SK-N-SH (cell line): ENCODE data around the gene TNFAIP2. TPM values are rescaled to one million over a fixed set of nuclear protein-coding genes. Genes with fewer than 3 reads are reported as not detected.

Experiments used
- CTCF ChIA-PET: fragments of 300-600, 350-600 bp; formaldehyde crosslinking; extraction: SDS; loops from one replicate; lab custom pipeline; 2021; lab: Yijun Ruan, JAX
- POLR2A ChIA-PET: fragments of 350-600 bp; sonication (Branson Sonifier 250); formaldehyde crosslinking; extraction: SDS; loops from one replicate; lab custom pipeline; 2020; ENCODE audit warnings: antibody characterized with exemption, inconsistent platforms; lab: Yijun Ruan, JAX
- DNase-seq: peaks from one replicate; pipeline ENCODE4 v3.0.0; 2012
- H2AFZ ChIP-seq: fragments of 200-600 bp; sonication (generic); 2 replicates; pipeline ENCODE4 v1.8.1; 2016; ENCODE audit warnings: antibody characterized with exemption, mild to moderate bottlenecking, low read depth
- H3F3A ChIP-seq: fragments of 200-600 bp; sonication (generic); replicated peaks from 2 replicates; pipeline ENCODE3; 2016; ENCODE audit warnings: antibody characterized with exemption, mild to moderate bottlenecking; ENCODE audit not compliant: insufficient read depth
- H3K27ac ChIP-seq, 2 experiments: fragments of 200-500 bp in 1 of 2; fragments of 200-600 bp in 1 of 2; sonication (Bioruptor generic) in 1 of 2; sonication (generic), shearing (Covaris generic) in 1 of 2; 2 replicates each; pipeline versions ENCODE4 v1.5.1 to v1.6.1; 2014 to 2016; ENCODE audit warnings: low read depth in 2 of 2, inconsistent platforms in 1 of 2, low read length in 1 of 2, mild to moderate bottlenecking in 1 of 2, mixed read lengths in 1 of 2
- H3K27me3 ChIP-seq: fragments of 200-600 bp; sonication (generic), shearing (Covaris generic); 2 replicates; pipeline ENCODE4 v1.6.1; 2016; ENCODE audit warnings: mixed run types; ENCODE audit not compliant: insufficient read depth
- H3K36me3 ChIP-seq, 2 experiments: fragments of 200-500 bp in 1 of 2; fragments of 200-600 bp in 1 of 2; sonication (Bioruptor generic) in 1 of 2; sonication (generic) in 1 of 2; replicated peaks in 1 of 2; 2 replicates each; pipeline versions ENCODE3 to v1.5.1; 2014 to 2016; ENCODE audit warnings: low read length in 1 of 2, mild to moderate bottlenecking in 1 of 2; ENCODE audit not compliant: insufficient read depth in 2 of 2, control insufficient read depth in 1 of 2
- H3K4me1 ChIP-seq, 2 experiments: fragments of 200-500 bp in 1 of 2; fragments of 200-600 bp in 1 of 2; sonication (Bioruptor generic) in 1 of 2; sonication (generic), shearing (Covaris generic) in 1 of 2; 2 replicates each; pipeline versions ENCODE4 v1.5.1 to v1.6.1; 2014 to 2016; ENCODE audit warnings: low read depth in 1 of 2, low read length in 1 of 2, mixed run types in 1 of 2; ENCODE audit not compliant: insufficient read depth in 2 of 2, control insufficient read depth in 1 of 2
- H3K4me2 ChIP-seq: fragments of 200-600 bp; sonication (generic), shearing (Covaris generic); 2 replicates; pipeline ENCODE4 v1.6.1; 2017; ENCODE audit warnings: mixed run types
- H3K4me3 ChIP-seq, 2 experiments: fragments of 200-500 bp in 1 of 2; fragments of 200-600 bp in 1 of 2; sonication (Bioruptor generic) in 1 of 2; sonication (generic), shearing (Covaris generic) in 1 of 2; 2 replicates each; pipeline versions ENCODE4 v1.5.1 to v1.8.1; 2014 to 2016; ENCODE audit warnings: low read depth in 2 of 2, inconsistent platforms in 1 of 2, low read length in 1 of 2, mild to moderate bottlenecking in 1 of 2, mixed read lengths in 1 of 2, moderate library complexity in 1 of 2
- H3K79me2 ChIP-seq: fragments of 200-600 bp; sonication (generic); 2 replicates; pipeline ENCODE4 v1.8.1; 2017; ENCODE audit warnings: mild to moderate bottlenecking; ENCODE audit not compliant: insufficient read depth
- H3K9ac ChIP-seq: fragments of 200-600 bp; sonication (generic); 2 replicates; pipeline ENCODE4 v1.6.1; 2017; ENCODE audit warnings: mixed run types
- H3K9me2 ChIP-seq: fragments of 200-600 bp; sonication (generic); 2 replicates; pipeline ENCODE4 v1.6.1; 2017; ENCODE audit warnings: mixed run types
- H3K9me3 ChIP-seq: fragments of 200-600 bp; sonication (generic); 2 replicates; pipeline ENCODE4 v1.6.1; 2017; ENCODE audit warnings: mixed run types, mild to moderate bottlenecking, moderate library complexity
- H4K20me1 ChIP-seq: fragments of 200-600 bp; sonication (generic); 2 replicates; pipeline ENCODE4 v1.6.1; 2017; ENCODE audit warnings: mild to moderate bottlenecking, mixed run types; ENCODE audit not compliant: insufficient read depth
- CHD2 ChIP-seq: fragments of 150-350 bp; IDR thresholded peaks from 2 replicates; pipeline ENCODE4 v1.6.1; 2018; ENCODE audit warnings: low read length; ENCODE audit not compliant: partially characterized antibody
- EP300 ChIP-seq, 2 experiments: IDR thresholded peaks; 2 replicates each; pipeline versions ENCODE4 v1.4.0 to v1.6.1; 2012; ENCODE audit warnings: borderline replicate concordance in 1 of 2, low read depth in 1 of 2, low read length in 1 of 2
- FOXJ3 ChIP-seq: sonication (generic); formaldehyde crosslinking; IDR thresholded peaks from 2 replicates; pipeline ENCODE4 v1.5.1; 2020; ENCODE audit warnings: mild to moderate bottlenecking, missing genetic modification reagents
- GABPA ChIP-seq: IDR thresholded peaks from 2 replicates; pipeline ENCODE4 v1.4.0; 2012; ENCODE audit warnings: low read depth, mild to moderate bottlenecking
- MXI1 ChIP-seq: IDR thresholded peaks from 2 replicates; pipeline ENCODE4 v1.6.1; 2012; ENCODE audit warnings: mild to moderate bottlenecking, low read depth, low read length, improper control_type of control experiment
- POLR2AphosphoS5 ChIP-seq: IDR thresholded peaks from 2 replicates; pipeline ENCODE4 v1.6.1; 2012; ENCODE audit warnings: low read depth, low read length
- RAD21 ChIP-seq: IDR thresholded peaks from 2 replicates; pipeline ENCODE4 v1.6.1; 2012; ENCODE audit warnings: mild to moderate bottlenecking, low read length
- RCOR1 ChIP-seq: fragments of 150-350 bp; IDR thresholded peaks from 2 replicates; pipeline ENCODE4 v1.6.1; 2017; ENCODE audit warnings: antibody characterized with exemption, low read length
- SMC3 ChIP-seq: IDR thresholded peaks from 2 replicates; pipeline ENCODE4 v1.6.1; 2012; ENCODE audit warnings: low read depth, low read length, improper control_type of control experiment
- YY1 ChIP-seq: IDR thresholded peaks from 2 replicates; pipeline ENCODE4 v1.4.0; 2012; ENCODE audit warnings: low read depth, mild to moderate bottlenecking
- ZBTB33 ChIP-seq: IDR thresholded peaks from 2 replicates; pipeline ENCODE4 v1.4.0; 2012; ENCODE audit warnings: low read depth, borderline replicate concordance
- WGBS: methylation state at CpG from one replicate; pipeline ENCODE4 v1.1.6; 2017; ENCODE audit warnings: low lambda C conversion rate; 5-methylcytosine and 5-hydroxymethylcytosine counted together
- polyA plus RNA-seq, 3 experiments: library from polyadenylated mRNA; depleted of rRNA; stranded (reverse); fragments of >200 nt; gene quantifications; 2 replicates each; pipeline ENCODE4 v1.2.3, GENCODE V29; 2012

Gene TNFAIP2
- polyA plus RNA-seq, 1 of the 3 experiments (the other 2 are of a cell fraction), result 16.0 TPM

GRCh38 chr14:103146141-103146709, 23.0 kb downstream of the TNFAIP2 start (continued):
- TF ChIP-seq GABPA (no peak), YY1 (no peak), ZBTB33 (no peak), RCOR1 (no peak), SMC3 (no peak)

GRCh38 chr14:103149351-103150237, 26.3 kb downstream of the TNFAIP2 start:
- POLR2A ChIA-PET, result interaction anchor here (0.6 kb wide), 1 partner anchor 9 kb away, joined by 3 read pairs; no protein-coding TSS in a partner anchor
- CTCF ChIA-PET, result interaction anchor here (1.1 to 2.3 kb wide), 4 partner anchors 9 to 75 kb away, joined by 3 to 14 read pairs (median 4); no protein-coding TSS in a partner anchor
- no peaks in the 10 kb centered on the region for H3K9me3 ChIP-seq

GRCh38 chr14:103151270-103151945, 28.1 kb downstream of the TNFAIP2 start:
- 64% methylated on average over 15 of the region's 15 CpGs for WGBS
- Histone ChIP-seq H3K9me2 (no peaks in the 10 kb centered on the region), H3K27me3 (no peaks in the 10 kb centered on the region), H3K4me3 (no peak overlapping the region), H3K9me3 (no peaks in the 10 kb centered on the region), H3K27ac (no peak overlapping the region), H3F3A (no peaks in the 10 kb centered on the region), H3K79me2 (no peaks in the 10 kb centered on the region), H3K4me1 (peaks cover 0 to 11% of the 10 kb centered on the region in 2 experiments; a peak in 2 of 4 replicates), H3K36me3 (no peaks in the 10 kb centered on the region), H4K20me1 (no peaks in the 10 kb centered on the region)
- peak; percentile 64 for DNase-seq
- POLR2A ChIA-PET, result no interaction called here
- TF ChIP-seq POLR2AphosphoS5, result no peak
- TF ChIP-seq CHD2, result peak; percentile 43
- no peak for TF ChIP-seq MXI1
- TF ChIP-seq FOXJ3 (CRISPR knock-in tag), result no peak
- peak in 1 of 2 experiments; percentile 24; a peak in 1 of 4 replicates for TF ChIP-seq EP300 (IDR thresholded peaks at IDR 0.05; ENCODE audit: borderline replicate concordance in 1 of 2, low read depth in 1 of 2, low read length in 1 of 2)
- TF ChIP-seq, all 33 proteins: peak for 2
- no peak overlapping the region for H2AFZ ChIP-seq
- no peak overlapping the region for H3K9ac ChIP-seq
- CTCF ChIA-PET, result interaction anchor here (1.2 to 2.4 kb wide), 3 partner anchors 10 to 47 kb away, joined by 3 to 10 read pairs (median 3); no protein-coding TSS in a partner anchor
- no peak overlapping the region for H3K4me2 ChIP-seq

More at GRCh38 chr14:103149351-103150237, 26.3 kb downstream of the TNFAIP2 start:
- Histone ChIP-seq H4K20me1 (no peaks in the 10 kb centered on the region), H3K4me3 (no peak overlapping the region), H3K4me2 (no peak overlapping the region), H3K9ac (no peak overlapping the region), H2AFZ (no peak overlapping the region), H3K36me3 (no peaks in the 10 kb centered on the region), H3F3A (no peaks in the 10 kb centered on the region), H3K27ac (no peak overlapping the region), H3K9me2 (no peaks in the 10 kb centered on the region), H3K4me1 (peaks cover 0 to 7% of the 10 kb centered on the region in 2 experiments; a peak in 2 of 4 replicates), H3K79me2 (no peaks in the 10 kb centered on the region), H3K27me3 (no peaks in the 10 kb centered on the region)
- no peak for TF ChIP-seq RAD21
- WGBS, result 84% methylated on average over 10 of the region's 10 CpGs
- no peak for DNase-seq
